22Rv1 (cell line): ENCODE measurements around the gene PDZRN4.

ENCODE experiments used
- CTCF ChIP-seq: fragments of 450-650 bp; IDR thresholded peaks from 2 replicates; pipeline ENCODE4 v1.5.1; 2017; ENCODE audit warnings: mild to moderate bottlenecking
- ZFX ChIP-seq: fragments of 450-650 bp; IDR thresholded peaks from 2 replicates; pipeline ENCODE4 v1.6.1; 2017; ENCODE audit warnings: antibody characterized with exemption, borderline replicate concordance

- TF ChIP-seq CTCF (no peak), ZFX (no peak)
Observed at GRCh38 chr12:41577995-41578394, 389.9 kb downstream of the PDZRN4 start.
